C4-2B (cell line): ENCODE data around the gene CUX1.

Experiments
- H3K27ac ChIP-seq: fragments of 450-650 bp; 2 replicates; pipeline ENCODE4 v1.5.1; 2017
- ZFX ChIP-seq: fragments of 450-650 bp; IDR thresholded peaks from 2 replicates; pipeline ENCODE4 v1.6.1; 2017
- TF ChIP-seq, protein P1 (sequence below): fragments of 450-650 bp; conservative IDR thresholded peaks from 2 replicates; pipeline ENCODE4 v1.5.1; 2017; ENCODE audit warnings: mild to moderate bottlenecking

The CUX1 gene

DNA sequence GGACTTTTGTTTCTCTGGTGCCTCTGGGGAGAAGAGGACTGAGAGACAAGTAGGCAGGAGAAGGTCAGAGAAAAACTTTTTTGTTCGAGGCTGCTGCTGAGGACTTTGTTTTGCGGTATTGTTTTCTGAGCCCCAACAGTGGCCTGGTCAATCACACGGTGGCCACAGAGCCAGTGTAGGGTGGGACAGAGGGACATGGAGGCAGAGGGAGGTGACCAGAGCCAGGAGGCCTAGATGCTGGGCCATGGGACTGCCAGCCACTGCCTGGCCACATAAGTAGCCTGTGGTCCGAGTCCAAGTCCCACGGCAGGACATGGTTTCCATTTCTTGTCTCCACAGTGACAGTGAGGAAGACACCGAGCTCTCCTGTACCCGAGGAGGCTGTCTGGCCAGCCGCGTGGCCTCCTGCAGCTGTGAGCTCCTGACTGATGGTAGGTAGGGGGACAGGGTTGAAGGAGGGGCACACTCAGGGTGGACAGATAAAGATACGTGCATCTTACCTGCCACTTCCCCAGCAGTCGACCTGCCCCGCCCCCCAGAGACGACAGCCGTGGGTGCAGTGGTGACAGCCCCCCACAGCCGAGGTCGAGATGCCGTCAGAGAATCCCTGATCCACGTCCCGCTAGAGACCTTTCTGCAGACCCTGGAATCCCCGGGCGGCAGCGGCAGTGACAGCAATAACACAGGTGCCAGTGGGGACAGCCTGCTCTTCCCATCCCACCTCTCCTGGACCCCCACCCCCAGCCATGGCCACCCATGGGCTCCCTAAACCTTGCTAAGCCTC, 496.8 kb downstream of the CUX1 start:
- H3K27ac ChIP-seq: no peak overlapping the region

DNA sequence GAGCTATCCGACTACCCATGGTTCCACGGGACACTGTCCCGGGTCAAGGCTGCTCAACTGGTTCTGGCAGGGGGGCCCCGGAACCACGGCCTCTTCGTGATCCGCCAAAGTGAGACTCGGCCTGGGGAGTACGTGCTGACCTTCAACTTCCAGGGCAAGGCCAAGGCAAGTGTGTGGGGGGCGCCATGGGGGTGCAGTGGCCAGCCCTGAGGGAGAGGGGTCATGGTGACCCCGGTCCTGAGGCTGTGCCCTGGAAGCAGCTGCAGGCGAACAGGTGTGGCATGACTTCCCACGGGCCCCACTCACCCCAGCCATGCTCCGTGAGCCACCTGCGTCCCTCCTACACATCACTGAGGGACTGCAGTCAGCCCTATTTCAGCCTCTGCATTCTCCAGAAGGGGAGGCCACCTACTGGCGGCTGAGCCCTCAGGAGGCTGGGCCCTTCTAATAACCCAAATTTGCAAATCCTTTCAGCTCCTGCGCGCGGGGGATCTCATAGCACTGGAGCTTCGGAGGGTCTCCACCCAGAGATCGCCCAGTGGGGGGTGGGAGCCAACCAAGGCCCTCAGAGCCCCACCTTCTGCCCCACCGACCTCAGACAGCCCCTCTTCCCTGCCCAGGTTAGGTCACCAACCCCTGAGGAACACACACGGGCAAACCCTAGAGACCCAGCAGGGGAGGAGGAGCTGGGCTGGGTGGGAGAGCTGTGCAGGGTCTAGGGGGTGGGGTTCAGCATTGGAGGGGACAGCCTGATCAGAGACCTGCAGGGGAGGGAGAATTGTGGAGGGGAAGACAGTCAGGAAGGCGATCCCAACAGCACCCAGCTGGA, 500.0 kb downstream of the CUX1 start:
- TF ChIP-seq, protein P1, sequence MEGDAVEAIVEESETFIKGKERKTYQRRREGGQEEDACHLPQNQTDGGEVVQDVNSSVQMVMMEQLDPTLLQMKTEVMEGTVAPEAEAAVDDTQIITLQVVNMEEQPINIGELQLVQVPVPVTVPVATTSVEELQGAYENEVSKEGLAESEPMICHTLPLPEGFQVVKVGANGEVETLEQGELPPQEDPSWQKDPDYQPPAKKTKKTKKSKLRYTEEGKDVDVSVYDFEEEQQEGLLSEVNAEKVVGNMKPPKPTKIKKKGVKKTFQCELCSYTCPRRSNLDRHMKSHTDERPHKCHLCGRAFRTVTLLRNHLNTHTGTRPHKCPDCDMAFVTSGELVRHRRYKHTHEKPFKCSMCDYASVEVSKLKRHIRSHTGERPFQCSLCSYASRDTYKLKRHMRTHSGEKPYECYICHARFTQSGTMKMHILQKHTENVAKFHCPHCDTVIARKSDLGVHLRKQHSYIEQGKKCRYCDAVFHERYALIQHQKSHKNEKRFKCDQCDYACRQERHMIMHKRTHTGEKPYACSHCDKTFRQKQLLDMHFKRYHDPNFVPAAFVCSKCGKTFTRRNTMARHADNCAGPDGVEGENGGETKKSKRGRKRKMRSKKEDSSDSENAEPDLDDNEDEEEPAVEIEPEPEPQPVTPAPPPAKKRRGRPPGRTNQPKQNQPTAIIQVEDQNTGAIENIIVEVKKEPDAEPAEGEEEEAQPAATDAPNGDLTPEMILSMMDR: no peak
- TF ChIP-seq ZFX: no peak
- H3K27ac ChIP-seq: no peak overlapping the region

More for the DNA sequence above, 496.8 kb downstream of the CUX1 start:
- no peak for TF ChIP-seq ZFX
- TF ChIP-seq, protein P1: no peak

DNA sequence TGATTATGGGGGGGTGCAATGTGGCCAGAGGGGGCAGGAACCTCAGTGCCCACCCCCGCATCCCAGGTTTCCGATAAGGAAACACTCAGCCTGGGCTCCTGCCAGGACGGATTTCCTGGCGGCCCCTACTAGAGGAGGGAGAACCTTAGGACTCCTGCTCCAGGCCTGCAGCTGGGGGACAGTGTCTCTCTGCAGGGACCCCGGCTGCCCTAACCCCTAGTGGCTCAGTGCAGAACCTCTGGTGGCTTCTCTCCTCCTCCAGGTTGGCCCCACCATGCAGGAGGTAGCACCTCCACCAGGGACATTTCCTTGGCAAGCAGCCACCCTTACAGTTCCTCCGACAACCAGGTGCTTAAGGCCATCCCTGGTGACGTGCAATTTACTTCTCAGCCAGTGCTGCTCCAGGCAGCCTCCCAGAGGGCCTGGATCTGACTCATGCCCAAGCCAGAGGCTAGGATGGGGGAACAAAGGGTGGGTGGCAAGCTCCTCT, 501.1 kb downstream of the CUX1 start:
- no peak overlapping the region for H3K27ac ChIP-seq
- TF ChIP-seq ZFX: no peak
- TF ChIP-seq, protein P1: no peak

DNA sequence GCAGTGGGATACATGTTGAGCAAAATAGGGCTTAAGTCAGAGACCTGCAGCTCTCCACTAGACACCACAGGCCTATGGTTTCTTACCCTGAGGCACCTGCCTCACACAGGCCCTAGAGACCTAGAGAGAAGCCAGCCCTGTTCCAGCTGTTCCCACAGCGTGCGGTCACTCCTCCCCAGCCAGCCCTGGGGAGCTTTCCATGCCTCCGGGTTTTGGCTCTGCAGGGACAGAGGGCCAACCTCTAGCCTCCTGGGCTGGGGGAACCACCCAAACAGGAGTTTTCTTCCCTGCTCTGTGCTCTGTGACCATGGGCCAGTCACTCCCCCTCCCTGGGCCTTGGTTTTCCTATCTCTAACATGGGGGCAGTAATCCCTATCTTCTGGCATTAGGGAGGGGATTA, 502.2 kb downstream of the CUX1 start:
- no peak for TF ChIP-seq ZFX
- TF ChIP-seq, protein P1: no peak
- H3K27ac ChIP-seq: no peak overlapping the region

DNA sequence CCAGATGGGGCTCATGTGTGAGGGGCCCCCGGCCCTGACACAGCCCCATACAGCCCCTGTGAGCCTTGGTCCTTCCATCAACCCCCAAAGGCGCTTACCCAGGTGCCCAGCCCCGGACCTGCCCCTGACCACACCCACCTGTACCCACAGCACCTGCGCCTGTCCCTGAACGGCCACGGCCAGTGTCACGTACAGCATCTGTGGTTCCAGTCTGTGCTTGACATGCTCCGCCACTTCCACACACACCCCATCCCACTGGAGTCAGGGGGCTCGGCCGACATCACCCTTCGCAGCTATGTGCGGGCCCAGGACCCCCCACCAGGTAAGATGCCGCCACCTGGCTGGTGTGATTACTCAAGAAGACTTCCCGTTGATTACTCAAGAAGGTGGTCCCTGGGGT, 502.8 kb downstream of the CUX1 start:
- TF ChIP-seq ZFX: no peak
- TF ChIP-seq, protein P1: no peak
- no peak overlapping the region for H3K27ac ChIP-seq

DNA sequence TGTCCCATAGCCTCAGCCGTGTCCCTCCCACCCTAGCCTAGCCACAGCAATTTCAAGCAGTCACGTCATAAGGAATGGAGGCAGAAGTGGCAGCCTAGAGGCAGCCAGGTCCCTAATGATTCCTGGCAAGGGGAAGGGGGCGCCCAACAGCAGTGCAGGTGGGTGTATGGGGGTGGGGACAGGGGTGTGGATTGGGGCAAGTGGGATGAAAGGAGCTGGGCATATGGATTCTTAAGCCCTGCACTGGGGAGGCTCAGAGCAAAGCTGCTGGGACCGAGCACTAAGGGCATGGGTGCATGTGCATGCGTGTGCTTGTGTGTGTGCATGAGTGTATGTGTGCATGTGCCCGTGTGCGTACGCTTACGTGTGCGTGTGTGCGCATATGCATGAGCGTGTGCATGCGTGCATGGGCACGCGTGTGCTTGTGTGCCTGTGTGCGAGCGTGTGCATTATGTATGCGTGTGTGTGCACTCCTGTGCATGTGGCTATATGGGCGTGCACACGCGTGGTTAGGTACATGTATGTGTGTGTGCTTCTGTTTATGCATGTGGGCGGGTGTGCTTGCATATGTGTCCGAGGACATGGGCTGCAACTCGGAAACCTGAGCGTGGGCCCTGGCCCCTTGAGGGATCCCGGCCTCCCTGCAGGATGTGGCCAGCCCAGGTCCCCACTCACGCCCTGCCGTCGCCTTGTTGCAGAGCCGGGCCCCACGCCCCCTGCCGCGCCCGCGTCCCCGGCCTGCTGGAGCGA, 503.4 kb downstream of the CUX1 start:
- no peak overlapping the region for H3K27ac ChIP-seq
- no peak for TF ChIP-seq ZFX
- TF ChIP-seq, protein P1: no peak
